HG02610 (cell line): Measurements from ENCODE around the gene ROPN1B.

Source experiments
- ATAC-seq: cut with Tn5 transposase; IDR thresholded peaks from one replicate; pipeline ENCODE4 v1.9.1; 2021; ENCODE audit warnings: mild to moderate bottlenecking, moderate library complexity; ENCODE audit not compliant: unreplicated experiment

ROPN1B gene

GRCh38 chr3:126026277-126026751 lies 57.3 kb downstream of the ROPN1B start:
- ATAC-seq, result no peak

DNA sequence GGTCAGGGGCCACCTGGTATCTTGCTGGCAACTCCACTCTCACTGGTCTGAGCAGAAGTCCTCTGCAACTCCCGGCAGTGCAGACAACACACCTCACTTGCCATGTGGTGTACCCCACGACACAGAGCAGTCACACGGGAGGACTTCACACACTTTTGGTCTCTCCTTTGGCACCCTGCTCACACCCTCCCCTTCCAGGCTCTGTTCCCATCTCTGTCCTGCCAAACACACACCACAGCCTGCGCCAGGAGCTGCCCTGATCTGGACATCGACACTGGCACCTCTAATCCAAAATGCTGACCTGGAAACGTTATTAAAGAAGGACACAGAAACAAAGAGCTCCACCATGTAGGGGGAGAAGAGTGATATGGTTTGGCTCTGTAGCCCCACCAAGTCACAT lies 57.8 kb downstream of the ROPN1B start:
- no peak for ATAC-seq

- ATAC-seq, result no peak
Observed at GRCh38 chr3:126028096-126028495, 59.1 kb downstream of the ROPN1B start.

GRCh38 chr3:126029241-126029640 lies 60.3 kb downstream of the ROPN1B start:
- no peak for ATAC-seq

DNA sequence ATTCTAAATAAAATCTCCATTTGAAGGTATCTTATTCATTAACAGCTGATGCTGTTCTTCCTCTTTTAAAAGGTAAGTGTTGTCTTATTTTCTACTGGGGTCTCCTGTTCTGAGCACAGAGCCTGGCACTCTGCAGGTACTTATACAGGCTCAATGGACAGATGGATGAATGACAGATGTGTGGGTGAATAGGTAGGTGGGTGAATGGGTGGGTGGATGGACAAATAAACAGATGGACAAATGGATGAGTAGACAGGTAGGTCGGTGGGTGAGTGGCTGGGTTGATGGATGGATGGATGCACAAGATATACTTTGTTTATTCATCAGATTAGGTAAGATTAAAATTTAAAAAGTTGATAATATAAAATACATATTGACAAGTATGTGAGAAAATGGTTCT lies 61.5 kb downstream of the ROPN1B start:
- no peak for ATAC-seq

- ATAC-seq, result no peak
Observed at GRCh38 chr3:126031981-126032471, 63.0 kb downstream of the ROPN1B start.
